Neural crest cell (in vitro differentiated cells): ENCODE results near the gene FANCD2OS. TPM values are rescaled to one million over a fixed set of nuclear protein-coding genes. Genes with fewer than 3 reads are reported as not detected.
A peak's percentile ranks its signal among the peaks of the same experiment; 100 is the strongest.

Source experiments
- DNase-seq: peaks from one replicate; pipeline ENCODE4 v3.0.0; 2021; ENCODE audit warnings: low read depth, mixed read lengths, low spot score
- H3K27ac Mint-ChIP-seq: one replicate; pipeline ENCODE4 v1.8.0; 2021; ENCODE audit warnings: mild to moderate bottlenecking, mixed read lengths; ENCODE audit not compliant: unreplicated experiment
- H3K27me3 Mint-ChIP-seq: 2 replicates; pipeline ENCODE4 v1.8.0; 2021; ENCODE audit warnings: low read depth, mild to moderate bottlenecking, mixed read lengths
- H3K36me3 Mint-ChIP-seq: 2 replicates; pipeline ENCODE4 v1.8.0; 2021; ENCODE audit warnings: low read depth, mild to moderate bottlenecking, mixed read lengths
- H3K4me1 Mint-ChIP-seq: 2 replicates; pipeline ENCODE4 v1.8.0; 2021; ENCODE audit warnings: mixed read lengths
- H3K4me3 Mint-ChIP-seq: one replicate; pipeline ENCODE4 v1.8.0; 2021; ENCODE audit warnings: mild to moderate bottlenecking, mixed read lengths
- H3K9me3 Mint-ChIP-seq: 2 replicates; pipeline ENCODE4 v1.8.0; 2021; ENCODE audit warnings: mixed read lengths
- CTCF ChIP-seq: fragments of 200-600 bp; sonication (generic); conservative IDR thresholded peaks from 2 replicates; pipeline ENCODE4 v1.5.0; 2021; ENCODE audit warnings: antibody characterized with exemption, mild to moderate bottlenecking
- long read RNA-seq: library from polyadenylated mRNA; unstranded; transcript quantifications from one replicate; pipeline ENCODE4 v2.0.0, GENCODE V29; 2020
- total RNA-seq: library from RNA; stranded (reverse); gene quantifications from 2 replicates; pipeline ENCODE4 v1.2.1, GENCODE V29; 2021

Gene FANCD2OS
- total RNA-seq, result not detected in 2 replicates
- long read RNA-seq, partial matches to known transcripts, result 0 of 3 reads
- long read RNA-seq, other reads (novel, unspliced or antisense), result 3 of 3 reads

- Mint-ChIP-seq H3K36me3 (no peaks in the 10 kb centered on the region), H3K4me3 (no peak within 1 kb of the TSS), H3K4me1 (no peaks in the 10 kb centered on the region), H3K27me3 (peaks cover 4% of the 10 kb centered on the region), H3K9me3 (no peaks in the 10 kb centered on the region), H3K27ac (peak within 1 kb of the TSS; percentile 21)
- no peak for DNase-seq
- TF ChIP-seq CTCF, result no peak
Measured at GRCh38 chr3:10108091-10108490, at the start of gene FANCD2OS. FANCD2OS (minus strand) TSS chr3:10108255; CDS start chr3:10104774, 3,481 bp downstream.

- TF ChIP-seq CTCF, result no peak
- Mint-ChIP-seq H3K4me3 (no peak overlapping the region), H3K4me1 (no peaks in the 10 kb centered on the region)
Measured at GRCh38 chr3:10157031-10157430, 49.0 kb upstream of the FANCD2OS start.

GRCh38 chr3:10155658-10156057, 47.6 kb upstream of the FANCD2OS start:
- no peaks in the 10 kb centered on the region for H3K4me1 Mint-ChIP-seq
- H3K36me3 Mint-ChIP-seq, result peaks cover 3% of the 10 kb centered on the region
- H3K4me3 Mint-ChIP-seq, result no peak overlapping the region
- DNase-seq, result no peak
- peak overlapping the region; percentile 32 for H3K27ac Mint-ChIP-seq
- no peak for TF ChIP-seq CTCF
- H3K27me3 Mint-ChIP-seq, result no peaks in the 10 kb centered on the region
- no peaks in the 10 kb centered on the region for H3K9me3 Mint-ChIP-seq

More at GRCh38 chr3:10157031-10157430, 49.0 kb upstream of the FANCD2OS start:
- DNase-seq, result no peak
- H3K9me3 Mint-ChIP-seq, result no peaks in the 10 kb centered on the region
- no peaks in the 10 kb centered on the region for H3K36me3 Mint-ChIP-seq
- no peak overlapping the region for H3K27ac Mint-ChIP-seq
- H3K27me3 Mint-ChIP-seq, result no peaks in the 10 kb centered on the region

GRCh38 chr3:10155123-10155472, 47.0 kb upstream of the FANCD2OS start:
- no peak overlapping the region for H3K4me3 Mint-ChIP-seq
- H3K27me3 Mint-ChIP-seq, result no peaks in the 10 kb centered on the region
- no peak for DNase-seq
- H3K9me3 Mint-ChIP-seq, result no peaks in the 10 kb centered on the region
- H3K36me3 Mint-ChIP-seq, result peaks cover 6% of the 10 kb centered on the region
- no peak overlapping the region for H3K27ac Mint-ChIP-seq
- no peaks in the 10 kb centered on the region for H3K4me1 Mint-ChIP-seq
- no peak for TF ChIP-seq CTCF

GRCh38 chr3:10154335-10155122, 46.5 kb upstream of the FANCD2OS start:
- DNase-seq, result no peak
- TF ChIP-seq CTCF, result no peak
- H3K27ac Mint-ChIP-seq, result no peak overlapping the region

More at GRCh38 chr3:10154335-10155122, 46.5 kb upstream of the FANCD2OS start:
- H3K4me1 Mint-ChIP-seq, result no peaks in the 10 kb centered on the region
- H3K27me3 Mint-ChIP-seq, result no peaks in the 10 kb centered on the region
- no peak overlapping the region for H3K4me3 Mint-ChIP-seq
- no peaks in the 10 kb centered on the region for H3K9me3 Mint-ChIP-seq
- H3K36me3 Mint-ChIP-seq, result peaks cover 10% of the 10 kb centered on the region
